ENCODE measurements around the gene AP3B2. TPM values are rescaled to one million over a fixed set of nuclear protein-coding genes. Genes with fewer than 3 reads are reported as not detected.

Gene AP3B2
- 0.11 TPM in 1 of 2 replicates, not detected in the other for total RNA-seq (2014; rRNA removed; shearing (Covaris generic))

GRCh38 chr15:82709421-82710207, at the start of gene AP3B2:
Gene AP3B2, minus strand, starts transcription at chr15:82709875. Its CDS starts 169 bp downstream, at chr15:82709706.
- no peaks in the 10 kb centered on the region for H3K9me3 ChIP-seq (replicated peaks)
- peaks cover 14% of the 10 kb centered on the region for H3K4me1 ChIP-seq (replicated peaks)
- no peaks in the 10 kb centered on the region for H3K36me3 ChIP-seq
- no peak within 1 kb of the TSS for H3K27ac ChIP-seq
- DNase-seq (ENCODE audit: low read depth in 1 of 2, low spot score in 2 of 2): peak; percentile 60
- no peaks in the 10 kb centered on the region for H3K27me3 ChIP-seq (replicated peaks)
- peak within 1 kb of the TSS; percentile 51 for H3K4me3 ChIP-seq

GRCh38 chr15:82751308-82751707, 41.6 kb upstream of the AP3B2 start:
- H3K27me3 ChIP-seq (replicated peaks): no peaks in the 10 kb centered on the region
- DNase-seq (ENCODE audit: low read depth in 1 of 2, low spot score in 2 of 2): no peak
- H3K9me3 ChIP-seq (replicated peaks): no peaks in the 10 kb centered on the region
- peaks cover 47% of the 10 kb centered on the region for H3K36me3 ChIP-seq
- peaks cover 14% of the 10 kb centered on the region for H3K4me1 ChIP-seq (replicated peaks)
- peak overlapping the region; percentile 54 for H3K4me3 ChIP-seq
- no peak overlapping the region for H3K27ac ChIP-seq

GRCh38 chr15:82750831-82751180, 41.1 kb upstream of the AP3B2 start:
- H3K4me3 ChIP-seq: peak overlapping the region; percentile 54
- DNase-seq (ENCODE audit: low read depth in 1 of 2, low spot score in 2 of 2): no peak
- H3K27ac ChIP-seq: no peak overlapping the region
- no peaks in the 10 kb centered on the region for H3K27me3 ChIP-seq (replicated peaks)
- H3K36me3 ChIP-seq: peaks cover 42% of the 10 kb centered on the region
- peaks cover 14% of the 10 kb centered on the region for H3K4me1 ChIP-seq (replicated peaks)
- no peaks in the 10 kb centered on the region for H3K9me3 ChIP-seq (replicated peaks)

- DNase-seq (ENCODE audit: low read depth in 1 of 2, low spot score in 2 of 2): peak; percentile 89 to 94
- Histone ChIP-seq H3K36me3 (peaks cover 36% of the 10 kb centered on the region), H3K27ac (peak overlapping the region; percentile 60), H3K4me3 (peak overlapping the region; percentile 54), H3K9me3 (replicated peaks) (no peaks in the 10 kb centered on the region), H3K4me1 (replicated peaks) (peaks cover 14% of the 10 kb centered on the region), H3K27me3 (replicated peaks) (no peaks in the 10 kb centered on the region)
These were observed 40.5 kb upstream of the AP3B2 start for GRCh38 chr15:82749951-82750830.

GRCh38 chr15:82748315-82748714, 38.6 kb upstream of the AP3B2 start:
- Histone ChIP-seq H3K36me3 (peaks cover 17% of the 10 kb centered on the region), H3K27me3 (replicated peaks) (no peaks in the 10 kb centered on the region), H3K9me3 (replicated peaks) (no peaks in the 10 kb centered on the region), H3K4me1 (replicated peaks) (peaks cover 14% of the 10 kb centered on the region), H3K27ac (no peak overlapping the region), H3K4me3 (no peak overlapping the region)
- no peak for DNase-seq (ENCODE audit: low read depth in 1 of 2, low spot score in 2 of 2)

- Histone ChIP-seq H3K4me3 (no peak overlapping the region), H3K27ac (no peak overlapping the region), H3K36me3 (no peaks in the 10 kb centered on the region), H3K9me3 (replicated peaks) (no peaks in the 10 kb centered on the region), H3K27me3 (replicated peaks) (no peaks in the 10 kb centered on the region), H3K4me1 (replicated peaks) (no peaks in the 10 kb centered on the region)
- DNase-seq (ENCODE audit: low read depth in 1 of 2, low spot score in 2 of 2): no peak
These were observed 34.1 kb upstream of the AP3B2 start for GRCh38 chr15:82743810-82744209.

- no peaks in the 10 kb centered on the region for H3K9me3 ChIP-seq (replicated peaks)
- no peaks in the 10 kb centered on the region for H3K4me1 ChIP-seq (replicated peaks)
- no peaks in the 10 kb centered on the region for H3K36me3 ChIP-seq
- H3K27me3 ChIP-seq (replicated peaks): no peaks in the 10 kb centered on the region
- H3K27ac ChIP-seq: no peak overlapping the region
- H3K4me3 ChIP-seq: no peak overlapping the region
- DNase-seq (ENCODE audit: low read depth in 1 of 2, low spot score in 2 of 2): no peak
These were observed 32.5 kb upstream of the AP3B2 start for GRCh38 chr15:82742134-82742533.

GRCh38 chr15:82739086-82739485, 29.4 kb upstream of the AP3B2 start:
- H3K9me3 ChIP-seq (replicated peaks): no peaks in the 10 kb centered on the region
- no peaks in the 10 kb centered on the region for H3K27me3 ChIP-seq (replicated peaks)
- H3K4me3 ChIP-seq: no peak overlapping the region
- no peaks in the 10 kb centered on the region for H3K4me1 ChIP-seq (replicated peaks)
- DNase-seq (ENCODE audit: low read depth in 1 of 2, low spot score in 2 of 2): no peak
- no peak overlapping the region for H3K27ac ChIP-seq
- no peaks in the 10 kb centered on the region for H3K36me3 ChIP-seq

GRCh38 chr15:82737975-82738374, 28.3 kb upstream of the AP3B2 start:
- H3K36me3 ChIP-seq: no peaks in the 10 kb centered on the region
- H3K27me3 ChIP-seq (replicated peaks): no peaks in the 10 kb centered on the region
- H3K9me3 ChIP-seq (replicated peaks): no peaks in the 10 kb centered on the region
- no peak for DNase-seq (ENCODE audit: low read depth in 1 of 2, low spot score in 2 of 2)
- no peak overlapping the region for H3K27ac ChIP-seq
- no peak overlapping the region for H3K4me3 ChIP-seq
- H3K4me1 ChIP-seq (replicated peaks): no peaks in the 10 kb centered on the region

GRCh38 chr15:82731527-82731926, 21.9 kb upstream of the AP3B2 start:
- no peaks in the 10 kb centered on the region for H3K4me1 ChIP-seq (replicated peaks)
- H3K36me3 ChIP-seq: no peaks in the 10 kb centered on the region
- H3K4me3 ChIP-seq: no peak overlapping the region
- no peak overlapping the region for H3K27ac ChIP-seq
- DNase-seq (ENCODE audit: low read depth in 1 of 2, low spot score in 2 of 2): no peak
- no peaks in the 10 kb centered on the region for H3K27me3 ChIP-seq (replicated peaks)
- H3K9me3 ChIP-seq (replicated peaks): no peaks in the 10 kb centered on the region

GRCh38 chr15:82730022-82730530, 20.4 kb upstream of the AP3B2 start:
- no peak overlapping the region for H3K4me3 ChIP-seq
- H3K4me1 ChIP-seq (replicated peaks): no peaks in the 10 kb centered on the region
- H3K36me3 ChIP-seq: no peaks in the 10 kb centered on the region
- H3K9me3 ChIP-seq (replicated peaks): no peaks in the 10 kb centered on the region
- H3K27ac ChIP-seq: no peak overlapping the region
- no peak for DNase-seq (ENCODE audit: low read depth in 1 of 2, low spot score in 2 of 2)
- no peaks in the 10 kb centered on the region for H3K27me3 ChIP-seq (replicated peaks)

GRCh38 chr15:82726816-82727215, 17.1 kb upstream of the AP3B2 start:
- no peak for DNase-seq (ENCODE audit: low read depth in 1 of 2, low spot score in 2 of 2)
- H3K9me3 ChIP-seq (replicated peaks): no peaks in the 10 kb centered on the region
- no peaks in the 10 kb centered on the region for H3K4me1 ChIP-seq (replicated peaks)
- H3K36me3 ChIP-seq: no peaks in the 10 kb centered on the region
- H3K27ac ChIP-seq: no peak overlapping the region
- H3K4me3 ChIP-seq: no peak overlapping the region
- no peaks in the 10 kb centered on the region for H3K27me3 ChIP-seq (replicated peaks)

GRCh38 chr15:82715003-82715402, 5.3 kb upstream of the AP3B2 start:
- Histone ChIP-seq H3K4me1 (replicated peaks) (peaks cover 2% of the 10 kb centered on the region), H3K27me3 (replicated peaks) (no peaks in the 10 kb centered on the region; the same call in 1 of the 2 replicates), H3K9me3 (replicated peaks) (no peaks in the 10 kb centered on the region), H3K4me3 (no peak overlapping the region), H3K36me3 (no peaks in the 10 kb centered on the region), H3K27ac (no peak overlapping the region)
- no peak for DNase-seq (ENCODE audit: low read depth in 1 of 2, low spot score in 2 of 2)

- no peaks in the 10 kb centered on the region for H3K36me3 ChIP-seq
- H3K9me3 ChIP-seq (replicated peaks): no peaks in the 10 kb centered on the region
- H3K27me3 ChIP-seq (replicated peaks): no peaks in the 10 kb centered on the region
- no peak overlapping the region for H3K27ac ChIP-seq
- H3K4me1 ChIP-seq (replicated peaks): peaks cover 12% of the 10 kb centered on the region
- DNase-seq (ENCODE audit: low read depth in 1 of 2, low spot score in 2 of 2): no peak
- H3K4me3 ChIP-seq: no peak overlapping the region
These were observed 4.3 kb upstream of the AP3B2 start for GRCh38 chr15:82714016-82714415.
